ENCODE measurements around the gene FARS2.

Gene FARS2

GRCh38 chr6:5762561-5762968, 501.3 kb downstream of the FARS2 start:
- DNase-seq (ENCODE audit: low read depth) = no peak

DNA sequence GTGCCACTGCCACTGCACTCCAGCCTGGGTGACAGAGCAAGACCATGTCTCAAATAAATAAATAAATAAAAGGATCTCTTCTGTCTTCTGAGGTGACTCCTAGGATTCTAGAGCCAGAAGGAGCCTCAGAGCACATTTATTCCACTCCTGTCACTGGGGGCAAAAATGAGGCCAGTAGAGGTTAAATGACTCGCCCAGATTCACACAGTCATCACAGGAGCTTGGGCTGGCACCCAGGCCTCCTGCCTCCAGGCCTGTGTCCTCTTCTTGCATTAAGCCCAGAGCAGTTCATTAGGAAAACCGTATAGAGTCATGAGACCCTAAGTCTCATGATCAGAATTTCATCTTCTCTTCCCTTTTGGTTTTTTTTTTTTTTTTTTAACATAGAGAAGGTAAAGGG, 502.1 kb downstream of the FARS2 start:
- no peak for DNase-seq (ENCODE audit: low read depth)

DNA sequence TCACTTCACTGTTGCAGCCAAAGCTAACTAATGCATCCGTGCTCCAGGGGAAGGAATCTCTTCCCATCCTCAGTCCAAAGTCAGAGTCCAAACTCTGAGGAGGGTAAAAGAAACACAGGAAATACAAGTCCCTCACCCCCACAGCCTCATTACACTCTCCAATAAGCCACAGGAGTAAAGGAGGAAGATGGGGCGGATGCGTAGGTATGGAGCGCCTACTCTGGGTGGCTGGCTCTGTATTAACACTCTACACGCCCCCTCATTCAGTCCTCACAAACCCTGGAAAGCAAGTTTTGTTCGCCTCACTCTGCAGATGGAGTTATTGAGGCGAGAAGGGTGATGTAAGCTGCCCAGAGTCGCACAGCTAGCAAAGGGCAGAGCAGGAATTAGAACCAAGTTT, 502.6 kb downstream of the FARS2 start:
- DNase-seq (ENCODE audit: low read depth) = no peak

DNA sequence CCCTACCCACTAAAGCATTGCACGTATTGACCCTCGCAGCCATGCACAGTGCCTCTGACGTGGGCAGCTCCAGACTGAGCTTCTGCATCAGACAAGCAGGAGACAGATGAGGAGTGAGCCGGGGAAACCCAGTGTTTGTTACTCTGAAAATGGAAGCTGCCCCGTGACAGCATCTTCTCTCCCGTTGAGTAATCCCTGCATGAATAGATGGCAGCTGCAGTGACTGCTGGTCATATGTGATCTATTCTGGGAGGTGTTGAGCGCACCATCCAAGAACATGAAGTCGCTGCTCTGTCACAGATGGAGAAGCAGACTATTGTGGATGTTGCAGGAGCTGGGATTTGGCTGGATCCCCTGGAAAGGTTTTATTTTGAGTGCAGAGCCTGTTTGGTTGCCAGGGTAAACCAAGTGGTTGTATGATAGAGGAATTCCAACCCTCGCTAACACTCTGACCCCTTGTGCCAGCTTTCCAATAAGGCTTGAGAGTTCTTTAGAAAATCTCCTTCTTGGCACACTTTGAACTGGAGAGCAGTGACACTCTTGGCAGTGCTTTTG, 503.2 kb downstream of the FARS2 start:
- DNase-seq (ENCODE audit: low read depth) = no peak

GRCh38 chr6:5765141-5765760, 503.9 kb downstream of the FARS2 start:
- no peak for DNase-seq (ENCODE audit: low read depth)

DNA sequence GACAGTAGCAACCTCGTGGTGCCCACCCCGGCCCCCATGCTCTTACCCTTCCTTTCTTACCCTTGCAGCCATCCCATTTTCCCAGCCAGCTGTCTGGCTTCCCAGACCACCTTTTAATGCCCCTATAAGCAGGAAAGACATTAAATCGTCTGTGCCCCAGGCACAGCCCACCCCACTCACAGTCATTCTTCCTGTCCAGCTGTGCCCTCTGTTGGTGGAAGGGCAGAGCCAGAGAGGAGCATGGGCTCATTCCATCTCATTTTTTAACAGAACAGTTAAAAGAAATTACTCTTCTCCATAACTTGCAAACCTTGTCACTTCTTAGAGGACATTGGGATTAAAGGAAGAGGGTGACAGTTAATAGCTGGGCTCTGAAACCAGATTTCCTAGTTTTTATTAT, 504.9 kb downstream of the FARS2 start:
- no peak for DNase-seq (ENCODE audit: low read depth)

GRCh38 chr6:5767471-5767870, 506.2 kb downstream of the FARS2 start:
- DNase-seq (ENCODE audit: low read depth) = no peak

DNA sequence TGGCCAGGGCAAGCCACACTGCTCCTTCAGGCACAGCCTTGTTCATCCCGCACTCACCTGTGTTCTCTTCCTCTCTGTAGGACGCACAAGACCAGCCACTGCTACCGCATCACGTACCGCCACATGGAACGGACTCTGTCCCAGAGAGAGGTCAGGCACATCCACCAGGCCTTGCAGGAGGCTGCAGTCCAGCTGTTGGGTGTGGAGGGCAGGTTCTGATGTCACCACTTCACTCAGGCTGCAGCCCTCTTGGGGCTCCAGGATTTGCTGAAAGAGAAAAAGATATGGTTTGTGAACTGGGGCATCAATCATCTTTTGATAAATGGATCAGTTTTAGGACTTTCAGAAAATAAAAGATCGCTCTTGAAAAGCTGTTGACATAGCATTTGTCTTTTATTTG, 509.9 kb downstream of the FARS2 start:
- no peak for DNase-seq (ENCODE audit: low read depth)

GRCh38 chr6:5771759-5772390, 510.6 kb downstream of the FARS2 start:
- DNase-seq (ENCODE audit: low read depth) = no peak

DNA sequence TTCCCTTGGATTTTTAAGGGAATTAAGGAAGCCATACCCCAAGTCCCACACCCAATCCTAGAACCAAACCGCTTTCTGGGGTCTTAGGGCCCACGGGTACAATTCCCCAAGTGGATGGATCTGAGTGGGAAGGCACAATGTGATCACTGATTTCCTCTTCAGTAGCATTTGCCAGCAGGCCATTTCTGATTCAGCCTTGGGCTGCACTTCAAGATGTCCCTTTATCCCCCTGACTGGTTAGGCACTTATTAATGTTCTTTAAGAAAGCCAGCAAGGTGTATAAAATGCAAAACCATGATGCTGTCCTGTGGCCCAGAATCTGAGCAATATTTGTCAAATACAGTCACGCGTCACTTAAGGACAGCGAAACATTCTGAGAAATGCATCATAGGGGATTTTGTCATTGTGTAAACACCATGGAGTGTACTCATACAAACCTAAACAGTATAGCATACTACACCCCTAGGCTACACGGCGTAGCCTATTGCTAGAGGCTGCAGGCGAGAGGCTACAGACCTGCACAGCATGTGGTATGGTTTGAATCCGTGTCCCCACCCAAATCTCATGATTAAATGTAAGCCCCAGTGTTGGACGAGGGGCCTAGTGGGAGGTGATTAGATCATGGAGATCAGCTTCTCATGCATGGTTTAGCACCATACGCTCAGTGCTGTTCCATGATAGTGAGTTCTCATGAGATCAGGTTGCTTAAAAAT, 511.3 kb downstream of the FARS2 start:
- DNase-seq (ENCODE audit: low read depth) = no peak

DNA sequence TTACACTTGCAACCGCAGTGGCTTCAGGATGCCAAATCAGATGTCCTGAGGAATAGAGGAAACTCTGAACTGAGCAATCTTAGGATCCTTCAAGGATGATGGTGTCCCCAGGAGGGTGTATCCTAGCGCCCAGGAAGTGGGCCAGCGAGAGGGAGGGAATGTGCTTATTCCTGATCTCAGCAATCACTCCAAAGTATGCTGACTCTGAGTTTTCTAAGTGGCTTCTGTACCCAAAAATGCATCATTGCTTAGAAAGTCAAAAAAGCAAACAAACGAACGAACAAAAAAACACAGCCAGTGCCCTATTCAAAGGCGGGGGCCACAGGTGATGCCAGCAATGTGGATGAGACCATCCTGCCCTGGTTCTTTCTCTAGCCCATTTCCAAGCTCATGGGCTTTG, 514.8 kb downstream of the FARS2 start:
- DNase-seq (ENCODE audit: low read depth) = no peak

DNA sequence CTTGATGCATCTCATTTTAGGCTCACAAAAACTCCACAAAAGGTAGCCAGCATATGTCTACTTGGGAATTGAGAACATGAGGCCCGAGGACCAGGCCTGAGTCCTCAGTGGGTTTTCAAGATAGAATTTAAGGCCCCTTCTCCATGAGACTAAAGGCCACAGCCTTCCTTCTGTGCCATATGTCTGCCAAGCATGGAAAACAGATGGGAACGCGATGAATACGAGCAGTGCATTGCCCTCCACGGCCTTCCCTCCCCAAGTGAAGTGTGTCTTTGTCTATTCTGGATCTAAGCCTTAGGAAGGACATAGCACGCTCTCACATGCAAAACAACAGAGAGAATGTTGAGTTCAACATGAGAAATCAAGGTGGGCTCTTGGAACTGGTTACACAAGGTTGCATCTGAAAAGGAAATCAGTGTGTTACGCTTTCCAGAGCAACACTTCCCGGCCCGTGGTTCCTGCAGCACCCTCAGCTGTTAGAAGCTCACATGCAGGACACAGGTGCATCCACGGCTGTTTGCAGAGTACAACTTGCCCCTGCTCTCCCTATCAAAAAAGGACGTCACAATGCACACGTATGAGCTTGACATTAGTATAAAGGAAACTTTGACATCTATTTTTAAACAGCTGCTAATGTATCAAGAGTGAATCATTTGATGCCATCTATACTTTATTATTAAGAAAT, 515.5 kb downstream of the FARS2 start:
- DNase-seq (ENCODE audit: low read depth) = no peak

DNA sequence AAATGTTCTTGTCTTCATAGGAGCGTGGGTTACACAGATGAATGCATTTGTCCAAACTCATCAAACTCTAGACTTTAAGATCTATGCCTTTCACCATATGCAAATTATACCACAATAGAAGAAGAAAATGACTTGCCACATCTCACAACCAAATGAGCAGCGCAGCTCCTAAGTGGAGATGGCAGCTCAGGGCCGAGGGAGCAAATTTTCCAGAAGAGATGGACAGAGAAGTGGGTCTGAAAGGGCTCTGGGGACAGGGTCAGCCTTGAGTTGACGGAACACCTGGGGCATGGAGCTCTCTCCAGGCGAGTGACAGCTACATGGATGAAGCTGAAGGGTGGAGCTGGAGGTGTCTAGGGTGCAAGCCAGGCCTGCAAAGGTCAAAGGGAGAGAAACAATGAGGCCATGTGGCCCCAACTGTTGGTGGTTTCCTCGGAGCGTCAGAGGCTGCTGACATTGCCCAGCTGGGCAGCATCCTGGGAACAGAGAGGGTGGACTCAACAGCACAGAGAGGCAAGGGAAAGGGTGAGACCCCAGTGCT, 517.1 kb downstream of the FARS2 start:
- no peak for DNase-seq (ENCODE audit: low read depth)

- no peak for DNase-seq (ENCODE audit: low read depth)
Measured at GRCh38 chr6:5778906-5779305, 517.6 kb downstream of the FARS2 start.

- no peak for DNase-seq (ENCODE audit: low read depth)
Measured at GRCh38 chr6:5781019-5781418, 519.7 kb downstream of the FARS2 start.

DNA sequence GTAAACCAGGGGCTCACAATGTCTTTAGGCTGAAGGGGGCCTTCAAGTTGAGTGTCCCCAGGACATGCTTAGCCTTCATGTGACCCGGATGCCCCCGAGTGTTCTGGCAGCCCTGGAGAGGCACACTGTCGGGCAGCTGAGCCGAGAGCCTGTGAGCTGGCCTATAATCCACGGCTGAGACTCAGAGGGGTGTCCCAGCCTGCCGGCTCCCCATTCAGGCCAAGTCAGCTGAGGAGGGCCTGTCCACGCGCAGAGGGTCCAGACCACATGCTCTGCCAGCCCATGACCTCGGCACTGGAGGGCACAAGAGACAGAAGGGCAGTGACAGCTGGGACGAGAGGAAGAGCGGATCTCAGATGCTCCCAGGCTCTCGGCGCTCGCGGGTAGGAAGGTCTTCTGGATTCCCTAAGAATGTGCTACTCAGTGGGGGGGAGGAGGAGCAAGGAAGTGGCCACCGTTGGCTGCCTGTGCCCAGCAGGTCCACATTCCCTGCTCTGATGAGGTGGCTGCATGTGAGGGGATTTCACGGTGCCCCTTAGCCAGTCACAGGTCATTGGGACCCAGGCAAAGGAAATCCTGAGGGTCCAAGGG, 520.7 kb downstream of the FARS2 start:
- DNase-seq (ENCODE audit: low read depth) = no peak

DNA sequence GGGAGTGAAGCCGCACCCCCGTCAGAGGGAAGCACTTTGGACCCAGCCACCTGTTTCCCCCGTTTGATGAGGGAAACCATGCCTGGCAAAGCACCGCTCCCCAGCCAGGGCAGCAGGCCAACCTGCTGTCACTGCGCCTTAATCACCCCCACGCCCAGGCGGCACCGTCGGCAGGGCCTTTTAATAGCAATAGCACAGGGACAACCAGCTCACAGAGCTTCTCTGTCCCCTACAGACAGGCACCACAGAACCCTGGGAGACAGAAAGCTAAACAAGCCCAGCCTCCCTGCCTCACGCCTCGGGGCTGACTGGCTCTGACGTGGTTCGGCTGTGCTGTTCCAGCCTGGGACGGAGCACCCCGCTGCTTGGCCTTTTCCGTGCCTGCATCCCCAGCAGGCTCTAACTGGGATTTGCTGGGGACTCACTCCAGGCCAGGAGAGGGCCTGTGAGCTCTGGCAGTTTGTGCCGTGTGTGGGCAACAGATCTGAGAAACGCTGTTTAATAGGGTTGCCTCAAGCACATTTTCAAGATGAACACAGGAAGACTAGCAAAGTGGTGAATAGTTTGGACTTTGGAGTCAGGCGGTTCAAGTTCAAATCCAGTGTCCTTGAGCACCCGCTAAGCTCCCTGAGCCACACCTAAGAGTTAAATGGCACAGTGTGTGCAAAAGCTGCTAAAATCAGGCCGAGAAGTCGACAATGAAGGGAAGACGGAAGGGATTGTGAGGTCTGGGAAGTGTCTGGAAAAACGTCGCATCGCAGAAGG, 521.7 kb downstream of the FARS2 start:
- DNase-seq (ENCODE audit: low read depth) = no peak

DNA sequence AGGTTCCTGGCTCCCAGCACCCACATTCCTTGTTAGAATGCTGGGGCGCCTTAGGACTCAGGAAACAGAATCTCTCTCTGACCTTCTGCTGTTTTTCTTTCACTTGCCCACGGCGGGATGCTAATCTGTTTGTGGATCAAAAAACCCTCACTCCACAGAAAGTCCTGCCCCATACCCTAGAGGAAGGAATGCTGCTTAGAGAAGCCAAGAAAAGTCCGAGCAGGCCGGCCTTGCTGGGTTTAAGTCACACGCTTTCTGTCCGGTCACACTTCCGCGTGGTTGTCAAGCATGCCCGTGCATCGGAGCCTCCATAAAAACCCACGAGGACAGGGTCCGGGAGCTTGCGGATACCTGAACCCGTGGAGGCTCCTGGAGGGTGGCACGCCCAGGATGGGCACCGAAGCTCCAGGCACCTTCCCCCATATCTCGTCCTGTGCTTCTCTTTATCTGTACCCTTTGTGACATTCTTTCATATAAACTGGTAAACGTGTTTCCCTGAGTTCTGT, 522.3 kb downstream of the FARS2 start:
- DNase-seq (ENCODE audit: low read depth) = no peak

- DNase-seq (ENCODE audit: low read depth) = no peak
Measured at GRCh38 chr6:5785249-5785648, 523.9 kb downstream of the FARS2 start.

GRCh38 chr6:5786321-5786968, 525.1 kb downstream of the FARS2 start:
- no peak for DNase-seq (ENCODE audit: low read depth)
